OCI-M2 (cell line): ENCODE data around the gene JAG1.

Experiments used
- DNase-seq: peaks from one replicate; lab custom pipeline; 2025; ENCODE audit not compliant: unreplicated experiment; lab: John Stamatoyannopoulos, UW

Gene JAG1

DNA sequence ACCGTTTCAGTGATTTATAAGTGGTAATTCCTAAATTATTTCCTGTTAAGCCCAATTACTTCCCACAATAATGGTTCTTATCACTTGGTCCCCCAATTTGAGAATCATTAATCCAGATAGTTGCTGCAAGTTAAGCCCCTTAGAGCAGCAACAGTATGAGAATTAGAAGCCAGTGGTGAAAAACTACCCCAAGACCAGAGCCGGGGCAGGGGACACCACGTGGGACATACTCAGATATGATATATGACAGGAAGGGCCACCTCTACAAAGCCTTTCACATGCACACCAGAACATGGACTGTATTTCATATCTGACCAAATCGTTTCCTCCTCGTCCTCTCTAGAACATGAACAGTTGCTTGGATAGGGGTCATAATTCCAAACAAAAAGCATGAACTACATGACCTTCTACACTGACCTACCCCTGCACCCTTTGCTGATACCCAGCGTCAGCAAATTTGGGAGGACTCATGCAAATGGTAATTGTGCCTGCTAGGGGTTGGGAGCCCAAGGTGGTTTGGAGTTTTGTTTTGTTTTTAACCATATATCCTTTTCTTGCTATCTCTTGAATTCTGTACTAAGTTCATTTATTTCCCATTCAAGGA, 3.9 kb downstream of the JAG1 start:
- DNase-seq, result no peak

- DNase-seq, result no peak
Observed at GRCh38 chr20:10668677-10669368, 5.0 kb downstream of the JAG1 start.

DNA sequence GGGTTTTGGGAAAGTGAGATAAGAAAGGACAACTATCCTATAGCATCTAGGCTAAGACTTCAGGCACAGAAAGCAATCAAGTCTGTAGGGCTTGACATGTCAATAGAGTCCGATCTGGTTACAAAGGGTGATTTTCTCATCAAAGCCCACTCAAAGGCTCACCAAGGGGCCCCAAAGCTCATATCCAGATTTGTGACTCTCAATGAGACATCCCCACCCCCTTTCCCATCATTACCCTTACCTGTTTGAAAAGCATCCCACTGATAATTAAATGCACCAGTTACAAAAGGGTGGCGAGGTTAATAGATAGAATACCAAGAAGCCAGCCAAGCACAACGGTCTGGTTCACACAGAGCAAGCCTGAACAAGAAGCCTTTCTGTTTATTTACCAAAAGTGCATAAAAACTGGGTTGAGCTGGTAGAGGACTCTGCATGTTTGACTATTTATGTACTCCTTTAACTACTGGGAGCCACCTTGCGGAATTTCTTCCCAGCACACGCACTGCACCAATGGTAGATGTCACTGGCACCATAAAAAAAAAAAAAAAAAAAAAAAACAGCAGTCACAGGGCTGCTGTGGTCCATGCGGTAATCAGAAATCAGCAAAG, 6.1 kb downstream of the JAG1 start:
- DNase-seq, result no peak

DNA sequence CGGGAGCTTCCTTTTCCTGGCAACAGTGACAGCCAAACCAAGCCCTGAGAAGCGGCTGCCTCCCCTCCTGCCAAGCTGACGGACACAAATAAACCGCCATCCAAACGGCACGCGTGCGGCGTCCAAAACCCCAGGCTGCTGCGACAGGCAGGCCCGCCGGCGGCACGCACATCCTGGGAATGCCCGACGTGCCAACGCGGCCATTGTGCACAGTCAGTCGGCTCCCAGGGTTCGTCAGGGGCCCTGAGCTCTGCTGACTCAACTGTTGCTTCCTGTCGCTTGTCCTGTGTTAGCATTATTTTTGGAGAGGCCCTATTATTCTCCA, 6.8 kb downstream of the JAG1 start:
- no peak for DNase-seq

DNA sequence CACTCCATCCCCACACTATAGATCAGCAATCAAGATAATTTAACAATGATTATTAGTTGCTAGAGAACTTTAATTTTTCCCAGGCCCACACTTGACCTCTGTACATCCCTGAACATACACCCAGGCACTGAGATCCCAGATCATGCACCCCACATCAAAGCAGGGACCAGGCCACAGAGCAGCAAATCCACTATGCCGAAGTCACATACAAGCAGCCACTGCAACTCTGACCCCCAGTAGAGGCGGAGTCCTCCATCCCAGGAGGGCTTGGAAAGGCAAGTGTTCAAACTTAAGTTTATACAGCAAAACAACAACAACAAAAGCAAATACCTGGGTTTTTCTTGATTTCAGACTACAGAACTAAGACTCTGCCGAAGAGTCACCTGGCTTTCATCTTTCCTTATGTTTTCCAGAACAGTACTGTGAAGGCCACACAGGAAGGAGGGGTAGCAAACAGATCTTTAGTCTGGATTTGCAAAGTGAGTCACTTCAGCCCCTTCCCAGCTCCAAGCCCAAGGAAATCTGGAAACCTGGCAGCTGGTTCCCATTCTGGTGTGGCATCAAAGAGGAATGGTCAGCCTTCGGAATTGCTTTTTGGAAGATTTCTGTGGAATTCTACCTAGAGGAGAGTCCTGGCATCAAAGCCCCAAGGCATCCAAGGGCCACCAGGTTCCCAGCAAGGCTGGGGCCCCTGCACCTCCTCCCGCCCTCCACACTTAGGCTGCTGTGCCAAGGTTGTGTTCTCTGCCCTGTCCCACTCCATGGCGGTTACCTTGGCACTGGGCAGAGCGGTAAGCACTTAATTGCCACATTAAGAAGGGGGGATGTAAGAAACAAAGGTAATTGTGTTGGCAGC, 7.3 kb downstream of the JAG1 start:
- no peak for DNase-seq

DNA sequence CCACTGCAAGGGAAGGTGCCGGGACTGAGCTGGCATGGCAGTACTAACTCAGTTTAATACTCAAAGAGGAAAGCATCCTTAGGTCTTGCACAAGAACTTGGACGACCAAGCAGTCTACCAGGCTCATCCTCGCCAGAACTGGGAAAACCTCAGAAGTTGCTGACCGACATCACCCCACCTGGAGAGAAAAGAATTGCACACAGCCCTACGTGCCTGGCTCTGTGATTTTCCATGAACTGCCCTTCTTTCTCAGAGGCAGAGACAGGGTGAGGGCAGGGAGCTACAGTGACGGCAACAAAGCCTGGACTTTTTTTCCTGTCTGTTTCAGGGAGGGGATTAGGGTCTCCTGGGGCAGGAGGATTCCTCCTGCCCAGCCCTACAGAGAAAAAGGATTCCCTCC, 8.0 kb downstream of the JAG1 start:
- no peak for DNase-seq

GRCh38 chr20:10665027-10665561, 8.7 kb downstream of the JAG1 start:
- DNase-seq, result no peak

GRCh38 chr20:10663756-10664155, 10.0 kb downstream of the JAG1 start:
- DNase-seq, result no peak

DNA sequence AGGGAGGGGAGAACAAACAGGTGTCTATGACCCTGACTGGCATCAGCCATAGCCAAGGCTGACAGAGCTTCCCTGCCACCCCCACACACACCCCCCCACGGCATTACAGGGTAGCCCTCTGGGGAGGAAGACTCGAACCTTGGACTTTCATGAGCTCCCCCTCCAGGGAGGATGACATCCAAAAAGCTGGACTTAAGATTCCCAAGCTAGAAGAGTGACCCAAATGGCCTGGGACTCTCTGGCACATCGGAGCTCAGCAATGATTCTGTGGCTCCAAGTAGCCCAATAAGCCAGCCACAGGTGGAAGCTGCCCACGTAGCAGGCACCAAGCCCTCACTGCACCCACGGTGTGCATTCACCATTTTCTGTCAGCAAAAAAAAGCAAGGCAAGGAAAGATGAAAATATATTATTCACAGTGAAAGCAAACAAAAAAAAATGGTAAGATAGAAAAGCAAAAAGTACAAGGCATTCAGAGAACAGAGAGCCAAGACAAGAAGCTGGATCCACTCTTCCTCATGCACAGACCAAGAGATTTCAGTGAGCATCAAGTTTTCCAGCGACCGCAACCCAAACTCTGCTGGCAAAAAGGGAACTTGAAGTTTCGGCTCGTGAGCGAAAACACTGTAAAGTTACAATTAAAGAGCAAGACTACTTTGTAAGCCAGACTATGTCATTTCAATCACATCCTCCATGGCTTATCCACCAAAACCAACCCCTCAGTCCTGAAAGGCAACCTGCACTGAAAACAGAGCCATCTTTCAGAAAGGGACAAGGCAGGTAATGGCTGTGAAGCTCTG, 10.9 kb downstream of the JAG1 start:
- DNase-seq, result no peak

DNA sequence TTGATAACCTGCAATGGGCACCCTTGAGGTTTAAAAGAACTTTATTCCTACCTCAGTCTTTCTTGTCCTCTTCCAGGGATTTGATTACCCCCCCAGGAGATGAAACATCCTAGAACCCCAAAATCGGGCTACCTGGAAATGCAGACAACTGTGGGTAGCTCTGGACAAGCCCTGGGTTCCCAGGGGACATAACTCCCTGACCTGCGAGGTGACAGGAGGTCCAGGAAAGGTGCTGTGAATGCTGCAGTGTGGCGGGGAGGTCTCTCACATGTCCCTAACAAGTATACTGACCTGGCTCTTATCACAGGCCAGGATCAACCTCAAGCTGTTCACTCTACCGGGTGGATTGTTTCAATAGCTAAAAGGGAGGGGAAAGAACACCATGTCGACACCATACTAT, 11.6 kb downstream of the JAG1 start:
- DNase-seq, result no peak

GRCh38 chr20:10661261-10661660, 12.5 kb downstream of the JAG1 start:
- DNase-seq, result no peak

GRCh38 chr20:10660661-10661060, 13.1 kb downstream of the JAG1 start:
- DNase-seq, result no peak

GRCh38 chr20:10659651-10660601, 13.9 kb downstream of the JAG1 start:
- no peak for DNase-seq

GRCh38 chr20:10658876-10659632, 14.7 kb downstream of the JAG1 start:
- no peak for DNase-seq

- DNase-seq, result no peak
Observed at GRCh38 chr20:10658051-10658823, 15.6 kb downstream of the JAG1 start.

DNA sequence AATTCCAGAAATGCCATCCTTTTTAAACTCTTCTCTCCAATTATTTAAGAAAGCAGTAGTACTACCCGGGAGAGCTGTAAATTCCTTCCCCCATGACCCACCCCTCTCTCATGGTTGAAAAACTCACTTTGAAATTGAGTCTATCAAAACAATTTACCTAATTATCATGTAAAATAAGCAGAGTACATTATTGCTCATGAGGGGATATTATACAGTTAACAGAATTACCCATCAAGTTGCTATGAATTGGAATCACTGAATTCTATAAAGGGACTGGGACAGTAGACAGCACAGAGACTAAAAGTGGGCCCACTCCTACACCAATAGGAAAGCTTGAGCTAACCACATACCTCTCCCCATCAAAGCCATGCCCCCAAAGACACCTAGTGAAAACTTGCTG, 16.3 kb downstream of the JAG1 start:
- DNase-seq, result no peak

- DNase-seq, result no peak
Observed at GRCh38 chr20:10655720-10656669, 17.8 kb downstream of the JAG1 start.
